ENCODE data around the gene THAP4. TPM values are rescaled to one million over a fixed set of nuclear protein-coding genes. Genes with fewer than 3 reads are reported as not detected.

The THAP4 gene
- total and polyA plus RNA-seq, 2 experiments from 2014 or later, result 62.9 to 80.4 TPM

- DNase-seq (ENCODE audit: low spot score) (no peak), ATAC-seq (no peak)
- Histone ChIP-seq H3K27ac (ENCODE audit: low read depth) (no peak overlapping the region; the same call in 1 of the 2 replicates), H3K79me2 (replicated peaks; ENCODE audit: insufficient read depth) (peaks cover 80% of the 10 kb centered on the region), H3K9me2 (ENCODE audit: insufficient read depth) (no peaks in the 10 kb centered on the region), H4K20me1 (replicated peaks; ENCODE audit: insufficient read depth) (peaks cover 15% of the 10 kb centered on the region; the same call in 1 of the 2 replicates), H2AFZ (no peak overlapping the region), H3K4me2 (no peak overlapping the region), H3K27me3 (ENCODE audit: insufficient read depth) (no peaks in the 10 kb centered on the region), H3K4me1 (ENCODE audit: insufficient read depth) (peaks cover 6% of the 10 kb centered on the region; the same call in 1 of the 2 replicates), H3K36me3 (ENCODE audit: insufficient read depth) (no peaks in the 10 kb centered on the region), H3K4me3 (no peak overlapping the region), H3F3A (replicated peaks; ENCODE audit: low read depth) (peaks cover 6% of the 10 kb centered on the region; the same call in 1 of the 2 replicates)
- Mint-ChIP-seq H3K27me3 (ENCODE audit: insufficient read depth, low read depth, poor library complexity) (peaks cover 2% of the 10 kb centered on the region), H3K4me1 (peaks cover 23% of the 10 kb centered on the region), H3K36me3 (ENCODE audit: low read depth) (peaks cover 16% of the 10 kb centered on the region), H3K4me3 (no peak overlapping the region), H3K27ac (peak overlapping the region; percentile 84), H3K9me3 (peaks cover 9% of the 10 kb centered on the region; the same call in 2 of the 3 replicates)
- TF ChIP-seq STAT1 (IDR thresholded peaks at IDR 0.05; ENCODE audit: unreplicated experiment), result no peak
- TF ChIP-seq ZNF331 (CRISPR knock-in tag; IDR thresholded peaks at IDR 0.05; ENCODE audit: low read depth), result no peak
- TF ChIP-seq CREB1 (CRISPR knock-in tag; IDR thresholded peaks at IDR 0.05; ENCODE audit: low read depth), result no peak
- no peak for TF ChIP-seq JUNB (IDR thresholded peaks at IDR 0.05; ENCODE audit: unreplicated experiment)
- no peak for TF ChIP-seq NANOG (IDR thresholded peaks at IDR 0.05; ENCODE audit: borderline replicate concordance)
- TF ChIP-seq EZH2 (IDR thresholded peaks at IDR 0.05; ENCODE audit: low read depth, unreplicated experiment), result no peak
- no peak for TF ChIP-seq REST (IDR thresholded peaks at IDR 0.05; ENCODE audit: unreplicated experiment)
- TF ChIP-seq CTCF (conservative IDR thresholded peaks at IDR 0.05; ENCODE audit: low read depth in 2 of 2), result no peak
- TF ChIP-seq ZNF114 (CRISPR knock-in tag; IDR thresholded peaks at IDR 0.05), result no peak
- TF ChIP-seq POLR2AphosphoS5 (IDR thresholded peaks at IDR 0.05; ENCODE audit: low read depth), result no peak
- no peak for TF ChIP-seq EZH2phosphoT487 (IDR thresholded peaks at IDR 0.05; ENCODE audit: unreplicated experiment)
- no peak for TF ChIP-seq ZNF462 (CRISPR knock-in tag; IDR thresholded peaks at IDR 0.05)
- no peak for TF ChIP-seq ETS1 (IDR thresholded peaks at IDR 0.05)
Measured at GRCh38 chr2:241618829-241619228, 18.1 kb downstream of the THAP4 start.
